Measurements from ENCODE around the gene HIF3A. TPM values are rescaled to one million over a fixed set of nuclear protein-coding genes. Genes with fewer than 3 reads are reported as not detected.
A peak's percentile ranks its signal among the peaks of the same experiment; 100 is the strongest.

HIF3A gene
- total RNA-seq, 1 experiment from 2014 or later: 31.9 TPM

- no peak overlapping the region for H3K23ac ChIP-seq (ENCODE audit: insufficient read length, low read depth, low read length)
- no peaks in the 10 kb centered on the region for H4K20me1 ChIP-seq (ENCODE audit: control insufficient read depth, insufficient read depth, insufficient read length)
- no peak overlapping the region for H3K9ac ChIP-seq (ENCODE audit: extremely low read depth, insufficient read length, low read length)
- no peaks in the 10 kb centered on the region for H3K79me2 ChIP-seq (ENCODE audit: insufficient read depth, low read length)
- no peak overlapping the region for H3K18ac ChIP-seq (ENCODE audit: insufficient read length, low read depth, low read length)
- no peak overlapping the region for H3K14ac ChIP-seq (ENCODE audit: insufficient read depth, low read length)
- H3K56ac ChIP-seq (ENCODE audit: insufficient read length, low read depth, low read length): no peak overlapping the region
- H3K4me1 Mint-ChIP-seq: no peaks in the 10 kb centered on the region; a peak in 1 of 4 replicates
- H3K4me3 Mint-ChIP-seq: no peak overlapping the region
- H3K27ac ChIP-seq (ENCODE audit: insufficient read length, low read depth, low read length): no peak overlapping the region
- no peaks in the 10 kb centered on the region for H3K23me2 ChIP-seq (ENCODE audit: insufficient read length, low read depth, low read length, poor library complexity, severe bottlenecking)
- no peak overlapping the region for H2BK15ac ChIP-seq (ENCODE audit: low read depth, low read length)
- no peak overlapping the region for H2BK12ac ChIP-seq (ENCODE audit: insufficient read length, low read depth, low read length)
- H3K4ac ChIP-seq (ENCODE audit: low read depth, low read length): no peak overlapping the region
- no peak overlapping the region for H3T11ph ChIP-seq (ENCODE audit: low read length)
- peak overlapping the region in 1 of 3 experiments; percentile 68; a peak in 1 of 7 replicates for H3K27ac Mint-ChIP-seq
- H3K4me2 ChIP-seq (ENCODE audit: insufficient read depth, insufficient read length, low read length): no peak overlapping the region
- no peaks in the 10 kb centered on the region for H3K79me1 ChIP-seq (ENCODE audit: insufficient read depth, low read depth, low read length, poor library complexity, severe bottlenecking)
- H2AK5ac ChIP-seq (ENCODE audit: insufficient read length, low read length): no peak overlapping the region
- H3K27me3 ChIP-seq (ENCODE audit: insufficient read depth, low read length): no peaks in the 10 kb centered on the region
- no peaks in the 10 kb centered on the region for H3K27me3 Mint-ChIP-seq (ENCODE audit: low read depth)
- DNase-seq: peak; percentile 15
- no peak overlapping the region for H4K8ac ChIP-seq (replicated peaks; ENCODE audit: insufficient read length, low read depth, low read length)
- H3K4me1 ChIP-seq (ENCODE audit: insufficient read depth, low read length): no peaks in the 10 kb centered on the region
- no peak overlapping the region for H4K5ac ChIP-seq (ENCODE audit: insufficient read length, low read depth, low read length)
- H2BK120ac ChIP-seq (ENCODE audit: low read depth, low read length, poor library complexity, severe bottlenecking): no peak overlapping the region
- peaks cover 2 to 3% of the 10 kb centered on the region in 2 experiments; a peak in 2 of 5 replicates for H3K9me3 Mint-ChIP-seq
- no peak overlapping the region for H2BK5ac ChIP-seq (ENCODE audit: insufficient read length, low read length)
- H4K91ac ChIP-seq (ENCODE audit: insufficient read length, low read depth, low read length): no peak overlapping the region
- no CpG with 5 or more reads among the region's 11 CpGs for WGBS (ENCODE audit: extremely low coverage, insufficient read length, low lambda C conversion rate)
- no peaks in the 10 kb centered on the region for H3K9me3 ChIP-seq (ENCODE audit: control insufficient read depth, low read depth, low read length)
- H2BK20ac ChIP-seq (ENCODE audit: low read depth, low read length, poor library complexity, severe bottlenecking): no peak overlapping the region
- H2AFZ ChIP-seq (ENCODE audit: low read length): no peak overlapping the region
- peaks cover 55 to 93% (median 86%) of the 10 kb centered on the region in 3 experiments for H3K36me3 Mint-ChIP-seq (ENCODE audit: insufficient read depth in 1 of 3, low read depth in 3 of 3)
- TF ChIP-seq CTCF (conservative IDR thresholded peaks at IDR 0.05): no peak
These were observed 87.6 kb downstream of the HIF3A start for GRCh38 chr19:46384396-46384795.

All from H9 (cell line).